ENCODE data around the gene PREX1. TPM values are rescaled to one million over a fixed set of nuclear protein-coding genes. Genes with fewer than 3 reads are reported as not detected.

Gene PREX1
- total RNA-seq, 1 experiment from 2014 or later = not detected

DNA sequence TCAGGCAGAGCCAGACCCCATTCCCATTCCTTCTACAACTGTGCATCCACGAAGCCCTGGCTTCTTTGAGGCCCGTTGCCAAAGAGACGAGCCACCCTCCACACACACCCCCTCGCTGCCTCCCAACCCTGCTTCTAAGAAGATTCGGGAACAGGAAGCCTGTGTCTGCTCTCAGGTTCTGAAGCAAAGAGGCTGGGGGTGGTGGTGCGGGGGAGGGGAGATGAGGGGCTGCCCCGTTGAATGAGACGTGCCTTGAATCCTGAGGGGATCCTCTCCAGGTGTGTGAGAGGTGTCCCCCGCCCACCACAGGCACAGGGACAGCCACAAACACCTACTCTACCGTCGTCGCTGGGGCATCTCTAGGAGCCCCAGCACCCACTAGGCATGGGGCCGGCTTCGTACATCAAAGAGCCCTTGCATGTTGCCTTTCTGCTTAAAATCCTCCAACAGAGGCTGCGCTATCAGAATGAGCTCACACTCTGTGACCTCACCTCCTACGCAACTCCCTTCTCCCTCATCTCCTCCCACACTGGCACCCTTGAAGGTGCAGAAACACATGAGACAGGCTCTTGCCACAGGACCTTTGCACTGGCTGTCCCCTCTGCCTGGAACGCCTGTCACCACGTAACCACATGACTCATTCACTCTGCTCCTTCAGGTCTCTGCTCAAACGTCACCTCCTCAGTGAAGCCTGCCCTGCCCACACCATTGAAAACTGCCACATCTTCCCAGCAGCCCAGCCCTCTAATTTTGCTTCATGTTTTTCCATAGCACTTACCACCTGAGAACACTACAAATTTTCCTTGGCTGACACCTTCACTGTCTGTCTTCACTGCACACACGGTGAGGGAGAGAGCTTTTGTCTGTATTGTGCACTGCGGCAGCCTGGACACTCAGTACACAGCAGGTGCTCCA is 58.5 kb downstream of the PREX1 start:
- H3K4me3 Mint-ChIP-seq (ENCODE audit: unreplicated experiment) = no peak overlapping the region
- TF ChIP-seq, protein P1, sequence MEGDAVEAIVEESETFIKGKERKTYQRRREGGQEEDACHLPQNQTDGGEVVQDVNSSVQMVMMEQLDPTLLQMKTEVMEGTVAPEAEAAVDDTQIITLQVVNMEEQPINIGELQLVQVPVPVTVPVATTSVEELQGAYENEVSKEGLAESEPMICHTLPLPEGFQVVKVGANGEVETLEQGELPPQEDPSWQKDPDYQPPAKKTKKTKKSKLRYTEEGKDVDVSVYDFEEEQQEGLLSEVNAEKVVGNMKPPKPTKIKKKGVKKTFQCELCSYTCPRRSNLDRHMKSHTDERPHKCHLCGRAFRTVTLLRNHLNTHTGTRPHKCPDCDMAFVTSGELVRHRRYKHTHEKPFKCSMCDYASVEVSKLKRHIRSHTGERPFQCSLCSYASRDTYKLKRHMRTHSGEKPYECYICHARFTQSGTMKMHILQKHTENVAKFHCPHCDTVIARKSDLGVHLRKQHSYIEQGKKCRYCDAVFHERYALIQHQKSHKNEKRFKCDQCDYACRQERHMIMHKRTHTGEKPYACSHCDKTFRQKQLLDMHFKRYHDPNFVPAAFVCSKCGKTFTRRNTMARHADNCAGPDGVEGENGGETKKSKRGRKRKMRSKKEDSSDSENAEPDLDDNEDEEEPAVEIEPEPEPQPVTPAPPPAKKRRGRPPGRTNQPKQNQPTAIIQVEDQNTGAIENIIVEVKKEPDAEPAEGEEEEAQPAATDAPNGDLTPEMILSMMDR (IDR thresholded peaks at IDR 0.05; ENCODE audit: unreplicated experiment) = no peak
- POLR2A ChIA-PET = no interaction called here
- H3K27me3 Mint-ChIP-seq (ENCODE audit: insufficient read depth, unreplicated experiment) = peaks cover 48% of the 10 kb centered on the region
- intact Hi-C loops (cut with micrococcal nuclease) = no loop called here
- no TSS peak for BruUV-seq (replicated peaks)
- H3K4me1 Mint-ChIP-seq (ENCODE audit: insufficient read depth, unreplicated experiment) = peaks cover 5% of the 10 kb centered on the region
- DNase-seq (ENCODE audit: unreplicated experiment) = no peak
- CTCF ChIA-PET = no interaction called here
- H3K36me3 Mint-ChIP-seq (ENCODE audit: insufficient read depth, unreplicated experiment) = no peaks in the 10 kb centered on the region
- H3K27ac Mint-ChIP-seq (ENCODE audit: low read depth, unreplicated experiment) = no peak overlapping the region
- H3K9me3 Mint-ChIP-seq (ENCODE audit: unreplicated experiment) = no peaks in the 10 kb centered on the region

- no peak for DNase-seq (ENCODE audit: unreplicated experiment)
- Mint-ChIP-seq H3K36me3 (ENCODE audit: insufficient read depth, unreplicated experiment) (no peaks in the 10 kb centered on the region), H3K4me1 (ENCODE audit: insufficient read depth, unreplicated experiment) (peaks cover 5% of the 10 kb centered on the region), H3K27ac (ENCODE audit: low read depth, unreplicated experiment) (no peak overlapping the region), H3K9me3 (ENCODE audit: unreplicated experiment) (no peaks in the 10 kb centered on the region), H3K4me3 (ENCODE audit: unreplicated experiment) (no peak overlapping the region), H3K27me3 (ENCODE audit: insufficient read depth, unreplicated experiment) (peaks cover 34% of the 10 kb centered on the region)
- ChIA-PET POLR2A (interaction anchor here (1.9 kb wide), 1 partner anchor 8 kb away, joined by 5 read pairs; no protein-coding TSS in a partner anchor), CTCF (interaction anchor here (0.6 kb wide), 1 partner anchor 106 kb away, joined by 4 read pairs; no protein-coding TSS in a partner anchor)
- TF ChIP-seq, protein P1 (IDR thresholded peaks at IDR 0.05; ENCODE audit: unreplicated experiment) = no peak
- intact Hi-C loops (cut with micrococcal nuclease) = no loop called here
- BruUV-seq (replicated peaks) = no TSS peak
Observed at GRCh38 chr20:48766961-48767960, 60.5 kb downstream of the PREX1 start.

DNA sequence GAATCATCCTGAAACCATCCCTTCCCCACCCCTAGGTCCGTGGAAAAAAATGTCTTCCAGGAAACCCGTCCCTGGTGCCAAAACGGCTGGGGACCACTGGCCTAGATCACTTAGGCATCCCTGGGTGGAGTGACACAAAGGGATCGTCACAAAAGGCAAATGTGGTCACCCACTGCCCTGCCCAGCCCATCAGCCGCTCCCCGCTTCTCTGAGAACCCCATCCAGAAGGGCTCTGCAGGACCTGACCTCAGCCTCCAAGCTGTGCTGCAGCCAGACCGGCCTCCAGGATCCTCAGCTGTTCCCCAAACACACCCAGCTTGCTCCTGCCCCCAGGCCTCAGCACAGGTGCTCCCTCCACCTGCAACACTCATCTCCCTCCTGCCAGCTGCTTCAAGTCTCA is 61.6 kb downstream of the PREX1 start:
- peaks cover 34% of the 10 kb centered on the region for H3K27me3 Mint-ChIP-seq (ENCODE audit: insufficient read depth, unreplicated experiment)
- no peaks in the 10 kb centered on the region for H3K36me3 Mint-ChIP-seq (ENCODE audit: insufficient read depth, unreplicated experiment)
- BruUV-seq (replicated peaks) = no TSS peak
- ChIA-PET CTCF (no interaction called here), POLR2A (interaction anchor here (1.9 kb wide), 1 partner anchor 9 kb away, joined by 5 read pairs; no protein-coding TSS in a partner anchor)
- H3K9me3 Mint-ChIP-seq (ENCODE audit: unreplicated experiment) = no peaks in the 10 kb centered on the region
- H3K4me1 Mint-ChIP-seq (ENCODE audit: insufficient read depth, unreplicated experiment) = peaks cover 5% of the 10 kb centered on the region
- TF ChIP-seq, protein P1 (IDR thresholded peaks at IDR 0.05; ENCODE audit: unreplicated experiment) = no peak
- H3K4me3 Mint-ChIP-seq (ENCODE audit: unreplicated experiment) = no peak overlapping the region
- DNase-seq (ENCODE audit: unreplicated experiment) = no peak
- intact Hi-C loops (cut with micrococcal nuclease) = no loop called here
- no peak overlapping the region for H3K27ac Mint-ChIP-seq (ENCODE audit: low read depth, unreplicated experiment)

- peaks cover 30% of the 10 kb centered on the region for H3K27me3 Mint-ChIP-seq (ENCODE audit: insufficient read depth, unreplicated experiment)
- ChIA-PET POLR2A (interaction anchor here (1.9 kb wide), 1 partner anchor 10 kb away, joined by 5 read pairs; no protein-coding TSS in a partner anchor), CTCF (no interaction called here)
- peaks cover 12% of the 10 kb centered on the region for H3K4me1 Mint-ChIP-seq (ENCODE audit: insufficient read depth, unreplicated experiment)
- no TSS peak for BruUV-seq (replicated peaks)
- TF ChIP-seq, protein P1 (IDR thresholded peaks at IDR 0.05; ENCODE audit: unreplicated experiment) = no peak
- H3K9me3 Mint-ChIP-seq (ENCODE audit: unreplicated experiment) = no peaks in the 10 kb centered on the region
- H3K27ac Mint-ChIP-seq (ENCODE audit: low read depth, unreplicated experiment) = no peak overlapping the region
- intact Hi-C loops (cut with micrococcal nuclease) = no loop called here
- no peaks in the 10 kb centered on the region for H3K36me3 Mint-ChIP-seq (ENCODE audit: insufficient read depth, unreplicated experiment)
- no peak overlapping the region for H3K4me3 Mint-ChIP-seq (ENCODE audit: unreplicated experiment)
- no peak for DNase-seq (ENCODE audit: unreplicated experiment)
Observed at GRCh38 chr20:48765359-48765758, 62.4 kb downstream of the PREX1 start.
